Neural cell (in vitro differentiated cells): Measurements from ENCODE around the gene RANGRF.

Experiments used
- EP300 ChIP-seq: fragments of 450-650 bp; conservative IDR thresholded peaks from 2 replicates; pipeline ENCODE4 v1.6.1; 2014; ENCODE audit warnings: antibody characterized with exemption, mild to moderate bottlenecking, moderate library complexity; ENCODE audit not compliant: poor library complexity, severe bottlenecking
- POLR2AphosphoS5 ChIP-seq: IDR thresholded peaks from 2 replicates; pipeline ENCODE4 v1.6.1; 2012
- RAD21 ChIP-seq: fragments of 450-650 bp; conservative IDR thresholded peaks from 2 replicates; pipeline ENCODE4 v1.6.1; 2014; ENCODE audit warnings: antibody characterized with exemption, mild to moderate bottlenecking, moderate library complexity
- TF ChIP-seq, protein P1 (sequence below): fragments of 450-650 bp; IDR thresholded peaks from 2 replicates; pipeline ENCODE4 v1.5.1; 2014; ENCODE audit warnings: antibody characterized with exemption, mild to moderate bottlenecking, moderate library complexity; ENCODE audit not compliant: poor library complexity, severe bottlenecking
- TF ChIP-seq, protein P2 (sequence below): IDR thresholded peaks from 2 replicates; pipeline ENCODE4 v1.6.1; 2012; ENCODE audit warnings: borderline replicate concordance

DNA sequence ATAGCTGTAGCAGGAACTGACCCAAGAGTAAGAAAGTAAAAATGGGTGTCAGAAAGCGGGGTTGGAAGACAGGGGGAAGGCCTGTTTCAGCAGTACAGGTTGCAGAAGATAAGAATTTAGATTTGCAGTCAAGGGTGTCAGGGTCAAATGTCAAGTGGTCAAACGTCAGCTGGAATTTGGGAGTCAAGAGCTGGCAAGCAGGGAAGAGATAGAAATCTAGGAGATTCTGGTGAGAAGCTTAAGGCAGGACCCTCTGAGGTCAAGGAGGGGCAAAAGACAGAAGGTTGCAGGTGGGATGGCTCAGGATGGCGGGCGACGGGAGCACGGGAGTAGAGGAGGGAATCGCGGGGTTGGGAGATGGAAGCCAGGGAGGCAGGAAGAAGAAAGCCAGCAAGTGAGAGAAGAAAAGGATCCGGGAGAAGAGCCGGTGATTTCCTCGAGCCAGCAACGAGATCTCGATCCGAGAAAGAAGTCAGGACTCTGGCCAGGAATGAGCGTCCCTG is 6.4 kb downstream of the RANGRF start:
- TF ChIP-seq, protein P1, sequence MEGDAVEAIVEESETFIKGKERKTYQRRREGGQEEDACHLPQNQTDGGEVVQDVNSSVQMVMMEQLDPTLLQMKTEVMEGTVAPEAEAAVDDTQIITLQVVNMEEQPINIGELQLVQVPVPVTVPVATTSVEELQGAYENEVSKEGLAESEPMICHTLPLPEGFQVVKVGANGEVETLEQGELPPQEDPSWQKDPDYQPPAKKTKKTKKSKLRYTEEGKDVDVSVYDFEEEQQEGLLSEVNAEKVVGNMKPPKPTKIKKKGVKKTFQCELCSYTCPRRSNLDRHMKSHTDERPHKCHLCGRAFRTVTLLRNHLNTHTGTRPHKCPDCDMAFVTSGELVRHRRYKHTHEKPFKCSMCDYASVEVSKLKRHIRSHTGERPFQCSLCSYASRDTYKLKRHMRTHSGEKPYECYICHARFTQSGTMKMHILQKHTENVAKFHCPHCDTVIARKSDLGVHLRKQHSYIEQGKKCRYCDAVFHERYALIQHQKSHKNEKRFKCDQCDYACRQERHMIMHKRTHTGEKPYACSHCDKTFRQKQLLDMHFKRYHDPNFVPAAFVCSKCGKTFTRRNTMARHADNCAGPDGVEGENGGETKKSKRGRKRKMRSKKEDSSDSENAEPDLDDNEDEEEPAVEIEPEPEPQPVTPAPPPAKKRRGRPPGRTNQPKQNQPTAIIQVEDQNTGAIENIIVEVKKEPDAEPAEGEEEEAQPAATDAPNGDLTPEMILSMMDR: no peak
- no peak for TF ChIP-seq RAD21
- no peak for TF ChIP-seq EP300
- no peak for TF ChIP-seq POLR2AphosphoS5
- TF ChIP-seq, protein P2, sequence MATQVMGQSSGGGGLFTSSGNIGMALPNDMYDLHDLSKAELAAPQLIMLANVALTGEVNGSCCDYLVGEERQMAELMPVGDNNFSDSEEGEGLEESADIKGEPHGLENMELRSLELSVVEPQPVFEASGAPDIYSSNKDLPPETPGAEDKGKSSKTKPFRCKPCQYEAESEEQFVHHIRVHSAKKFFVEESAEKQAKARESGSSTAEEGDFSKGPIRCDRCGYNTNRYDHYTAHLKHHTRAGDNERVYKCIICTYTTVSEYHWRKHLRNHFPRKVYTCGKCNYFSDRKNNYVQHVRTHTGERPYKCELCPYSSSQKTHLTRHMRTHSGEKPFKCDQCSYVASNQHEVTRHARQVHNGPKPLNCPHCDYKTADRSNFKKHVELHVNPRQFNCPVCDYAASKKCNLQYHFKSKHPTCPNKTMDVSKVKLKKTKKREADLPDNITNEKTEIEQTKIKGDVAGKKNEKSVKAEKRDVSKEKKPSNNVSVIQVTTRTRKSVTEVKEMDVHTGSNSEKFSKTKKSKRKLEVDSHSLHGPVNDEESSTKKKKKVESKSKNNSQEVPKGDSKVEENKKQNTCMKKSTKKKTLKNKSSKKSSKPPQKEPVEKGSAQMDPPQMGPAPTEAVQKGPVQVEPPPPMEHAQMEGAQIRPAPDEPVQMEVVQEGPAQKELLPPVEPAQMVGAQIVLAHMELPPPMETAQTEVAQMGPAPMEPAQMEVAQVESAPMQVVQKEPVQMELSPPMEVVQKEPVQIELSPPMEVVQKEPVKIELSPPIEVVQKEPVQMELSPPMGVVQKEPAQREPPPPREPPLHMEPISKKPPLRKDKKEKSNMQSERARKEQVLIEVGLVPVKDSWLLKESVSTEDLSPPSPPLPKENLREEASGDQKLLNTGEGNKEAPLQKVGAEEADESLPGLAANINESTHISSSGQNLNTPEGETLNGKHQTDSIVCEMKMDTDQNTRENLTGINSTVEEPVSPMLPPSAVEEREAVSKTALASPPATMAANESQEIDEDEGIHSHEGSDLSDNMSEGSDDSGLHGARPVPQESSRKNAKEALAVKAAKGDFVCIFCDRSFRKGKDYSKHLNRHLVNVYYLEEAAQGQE: no peak
